Measurements from ENCODE around the gene HOXD8.

The HOXD8 gene

DNA sequence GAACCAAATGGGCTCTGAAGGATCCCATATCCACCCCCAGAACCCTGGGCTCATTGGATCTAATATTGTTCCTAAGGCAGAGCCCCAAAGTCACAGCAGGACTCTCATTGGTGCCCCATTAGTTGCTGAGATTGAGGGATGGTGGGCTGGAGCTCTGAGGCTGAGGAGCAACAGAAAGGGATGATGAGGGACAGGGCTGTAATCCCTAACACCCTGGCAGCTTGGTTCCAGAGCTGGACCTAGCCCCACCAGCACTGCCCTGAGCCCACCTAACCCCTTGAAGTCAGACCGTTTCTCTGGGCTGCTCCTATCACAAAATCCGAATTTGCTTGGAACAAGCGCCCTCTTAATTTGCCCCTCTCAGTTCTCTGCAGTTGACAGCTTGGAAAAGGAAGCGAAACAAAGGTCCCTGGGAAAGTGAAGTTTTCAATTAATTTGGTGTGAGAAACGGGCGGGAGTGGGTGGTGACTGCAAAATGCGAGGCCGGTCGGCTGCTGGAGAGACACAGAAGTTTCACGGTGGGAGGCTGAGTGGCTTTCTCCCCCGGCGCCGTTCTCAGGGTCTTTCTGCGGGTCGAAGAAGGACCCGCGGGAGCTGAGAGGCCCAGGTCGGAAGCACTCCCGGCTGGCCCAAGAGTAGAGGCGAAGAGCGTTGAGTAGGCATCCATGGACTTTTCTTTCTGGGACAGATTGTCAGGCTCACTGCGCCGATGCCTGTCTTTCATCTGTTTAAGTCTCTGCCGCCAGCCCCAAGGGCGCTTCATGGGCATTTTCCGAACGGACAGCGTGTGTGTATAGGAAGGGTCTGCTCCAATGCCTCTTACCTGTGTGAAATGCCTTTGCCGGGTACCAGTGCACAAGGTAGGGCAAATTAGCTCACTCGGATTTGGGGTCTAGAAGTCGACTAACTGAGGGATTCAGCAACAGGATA, 37.9 kb upstream of the HOXD8 start:
- no peak for DNase-seq

DNA sequence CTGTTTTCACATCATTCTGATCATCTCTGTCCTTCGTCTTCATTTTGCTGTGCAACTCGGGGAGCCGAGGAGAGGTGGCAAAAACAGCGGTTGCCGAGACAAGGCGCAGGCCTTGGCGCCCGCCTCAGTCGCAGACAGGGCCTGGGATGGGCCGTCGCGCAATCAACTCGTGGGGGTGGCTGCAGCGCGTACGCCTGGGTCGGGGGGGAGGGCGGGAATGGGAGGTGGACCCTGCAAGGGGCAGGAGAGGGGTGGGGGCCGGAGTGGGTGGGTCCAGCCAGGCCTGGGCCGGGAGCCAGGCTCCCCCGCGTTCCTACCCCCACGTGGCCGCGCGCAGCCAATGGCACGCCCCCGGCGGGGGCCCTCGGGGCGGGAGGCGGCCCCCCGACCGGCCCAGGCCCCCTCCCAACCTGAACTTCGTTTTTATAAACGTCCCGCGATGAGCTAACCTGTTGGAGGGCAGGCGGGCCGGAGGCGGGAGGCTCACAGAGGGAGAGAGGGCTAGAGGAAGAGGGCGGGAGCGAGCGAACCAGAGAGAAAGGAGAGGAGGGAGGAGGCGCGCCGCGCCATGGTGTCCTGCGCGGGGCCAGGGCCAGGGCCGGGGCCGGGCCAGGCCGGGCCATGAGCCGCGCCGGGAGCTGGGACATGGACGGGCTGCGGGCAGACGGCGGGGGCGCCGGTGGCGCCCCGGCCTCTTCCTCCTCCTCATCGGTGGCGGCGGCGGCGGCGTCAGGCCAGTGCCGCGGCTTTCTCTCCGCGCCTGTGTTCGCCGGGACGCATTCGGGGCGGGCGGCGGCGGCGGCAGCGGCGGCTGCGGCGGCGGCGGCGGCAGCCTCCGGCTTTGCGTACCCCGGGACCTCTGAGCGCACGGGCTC, 37.0 kb upstream of the HOXD8 start, which contains the start of gene HOXD13:
Gene HOXD13, plus strand, starts transcription at position 452 of the 875 bp plus-strand sequence. Its CDS starts 170 bp downstream, at position 622.
- no peak for DNase-seq

DNA sequence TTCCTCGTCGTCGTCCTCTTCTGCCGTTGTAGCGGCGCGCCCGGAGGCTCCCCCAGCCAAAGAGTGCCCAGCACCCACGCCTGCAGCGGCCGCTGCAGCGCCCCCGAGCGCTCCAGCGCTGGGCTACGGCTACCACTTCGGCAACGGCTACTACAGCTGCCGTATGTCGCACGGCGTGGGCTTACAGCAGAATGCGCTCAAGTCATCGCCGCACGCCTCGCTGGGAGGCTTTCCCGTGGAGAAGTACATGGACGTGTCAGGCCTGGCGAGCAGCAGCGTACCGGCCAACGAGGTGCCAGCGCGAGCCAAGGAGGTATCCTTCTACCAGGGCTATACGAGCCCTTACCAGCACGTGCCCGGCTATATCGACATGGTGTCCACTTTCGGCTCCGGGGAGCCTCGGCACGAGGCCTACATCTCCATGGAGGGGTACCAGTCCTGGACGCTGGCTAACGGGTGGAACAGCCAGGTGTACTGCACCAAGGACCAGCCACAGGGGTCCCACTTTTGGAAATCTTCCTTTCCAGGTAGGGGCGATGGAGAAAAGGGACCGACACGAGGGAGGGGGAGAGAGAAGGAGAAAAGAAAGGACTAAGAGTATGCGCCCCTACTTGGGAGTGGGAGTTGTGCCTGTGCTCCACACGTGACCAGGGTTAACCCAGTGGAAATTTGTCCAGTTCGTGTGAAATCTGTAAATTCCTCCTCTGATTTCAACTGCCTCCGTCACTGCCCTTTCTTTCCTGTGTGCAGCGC, 36.2 kb upstream of the HOXD8 start:
- no peak for DNase-seq

DNA sequence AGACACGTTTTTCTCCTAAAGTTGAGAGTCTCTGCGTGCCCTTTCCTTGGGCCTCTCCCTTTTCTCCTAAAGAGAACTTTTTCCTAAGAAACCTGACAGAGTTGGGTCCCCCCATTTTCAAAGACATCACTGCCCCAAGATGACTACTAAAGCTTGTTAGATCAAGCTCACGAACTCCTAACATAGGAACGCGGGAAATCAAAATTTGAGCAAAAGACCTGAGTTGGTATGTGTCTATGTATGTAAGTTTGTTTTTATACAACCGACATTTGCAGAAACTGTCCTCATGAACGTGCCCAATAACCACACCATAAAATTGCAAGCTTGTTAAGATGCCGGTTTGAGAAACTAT, 35.6 kb upstream of the HOXD8 start:
- no peak for DNase-seq

DNA sequence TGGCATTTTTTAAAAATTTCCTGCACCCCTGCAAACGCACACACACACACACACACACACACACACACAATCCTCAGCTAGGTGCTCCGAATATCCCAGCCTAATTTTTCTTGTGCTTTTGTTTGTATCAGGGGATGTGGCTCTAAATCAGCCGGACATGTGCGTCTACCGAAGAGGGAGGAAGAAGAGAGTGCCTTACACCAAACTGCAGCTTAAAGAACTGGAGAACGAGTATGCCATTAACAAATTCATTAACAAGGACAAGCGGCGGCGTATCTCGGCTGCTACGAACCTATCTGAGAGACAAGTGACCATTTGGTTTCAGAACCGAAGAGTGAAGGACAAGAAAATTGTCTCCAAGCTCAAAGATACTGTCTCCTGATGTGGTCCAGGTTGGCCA, 35.2 kb upstream of the HOXD8 start:
- no peak for DNase-seq

DNA sequence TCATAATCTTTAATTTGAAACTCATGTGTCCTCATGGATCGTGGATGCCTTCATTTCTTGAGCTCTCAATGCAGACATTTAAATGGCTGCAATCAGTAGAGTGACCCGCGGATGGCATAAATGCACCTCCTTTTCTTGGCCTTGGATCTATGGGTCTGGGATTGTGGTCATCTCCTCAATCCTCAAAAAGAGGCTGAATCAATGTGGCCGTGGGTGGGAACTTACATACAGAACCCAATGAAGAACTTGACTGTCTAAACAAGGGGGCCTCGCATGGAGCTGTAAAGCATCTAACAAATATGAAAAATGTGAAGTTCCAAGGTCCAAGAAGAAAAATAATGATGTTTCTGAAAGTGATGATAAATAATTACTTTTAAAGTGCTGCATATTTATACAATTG, 34.1 kb upstream of the HOXD8 start:
- DNase-seq, result no peak

DNA sequence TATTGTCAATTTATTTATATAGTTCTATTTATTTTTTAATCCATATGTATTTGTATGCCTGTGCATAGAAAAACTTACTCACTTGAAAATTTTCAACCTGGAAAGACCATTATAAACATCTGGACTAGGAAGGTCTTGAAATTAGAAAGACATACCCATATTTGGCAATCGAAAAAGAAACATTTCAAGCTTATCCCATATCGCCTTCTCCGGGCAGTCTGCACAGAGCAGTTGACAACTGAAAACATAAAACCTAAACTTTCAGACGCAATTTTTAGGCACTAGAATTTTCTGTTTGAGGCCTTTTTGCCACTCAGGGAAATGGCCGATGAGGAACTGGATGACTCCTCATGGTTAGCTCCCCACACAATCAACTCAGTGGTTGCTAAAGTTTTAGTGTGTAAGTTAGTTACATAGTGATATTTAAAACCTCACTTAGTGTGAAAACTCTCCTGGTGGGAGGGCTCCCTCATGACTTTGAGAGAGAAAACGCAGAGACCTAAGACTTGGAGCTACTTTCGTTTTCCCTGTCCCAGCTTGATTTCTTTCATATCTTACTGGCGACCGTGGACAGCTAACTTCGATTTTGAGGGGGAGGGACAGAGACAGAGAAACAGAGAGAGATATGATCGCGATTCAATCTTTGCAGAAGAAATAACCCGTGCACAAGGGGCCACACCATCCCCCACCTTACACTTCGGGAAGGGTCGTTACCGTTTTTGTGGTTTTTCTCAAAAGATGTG, 33.1 kb upstream of the HOXD8 start:
- peak; percentile 45 to 53 for DNase-seq

DNA sequence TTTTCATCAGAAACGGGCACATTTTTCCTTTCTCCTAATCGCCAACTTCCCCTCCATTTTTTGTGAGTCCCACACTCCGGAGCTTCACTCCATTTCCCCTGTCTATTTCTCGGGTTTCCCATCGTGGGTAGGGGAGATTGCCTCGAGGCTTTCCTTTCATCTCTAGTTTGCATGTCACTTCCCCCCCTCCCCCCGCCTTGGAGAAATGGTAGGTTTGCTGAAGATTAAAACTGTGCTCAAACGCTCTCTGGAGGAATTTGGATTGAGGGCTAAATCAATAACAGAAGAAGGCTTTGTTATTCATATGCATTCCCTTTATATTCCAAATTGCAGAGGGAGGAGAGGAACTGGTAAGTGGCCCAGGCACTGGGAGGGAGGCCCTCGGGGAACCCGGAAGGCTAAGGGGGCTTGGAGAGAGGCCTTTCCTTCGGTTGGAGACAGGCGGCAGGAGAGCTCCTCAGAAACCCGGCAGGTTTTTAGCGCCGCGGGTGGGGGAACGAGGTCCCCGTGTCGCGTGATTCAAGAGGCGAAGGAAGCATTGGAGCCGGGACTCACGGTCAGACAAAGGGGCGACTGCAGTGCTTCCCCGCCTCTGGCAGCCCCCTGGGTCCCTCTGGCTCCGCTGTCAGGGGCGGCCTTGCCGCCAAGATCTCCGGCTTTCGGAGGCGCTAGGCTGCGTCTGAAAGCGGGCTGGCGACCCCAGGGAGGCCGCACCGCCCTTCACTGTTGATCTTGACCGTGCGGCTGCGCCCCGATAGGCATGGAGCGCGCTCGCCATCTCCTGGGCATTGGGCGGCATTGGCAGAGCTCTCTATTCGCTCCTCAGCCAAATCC, 32.3 kb upstream of the HOXD8 start:
- peak; percentile 53 to 67 for DNase-seq

DNA sequence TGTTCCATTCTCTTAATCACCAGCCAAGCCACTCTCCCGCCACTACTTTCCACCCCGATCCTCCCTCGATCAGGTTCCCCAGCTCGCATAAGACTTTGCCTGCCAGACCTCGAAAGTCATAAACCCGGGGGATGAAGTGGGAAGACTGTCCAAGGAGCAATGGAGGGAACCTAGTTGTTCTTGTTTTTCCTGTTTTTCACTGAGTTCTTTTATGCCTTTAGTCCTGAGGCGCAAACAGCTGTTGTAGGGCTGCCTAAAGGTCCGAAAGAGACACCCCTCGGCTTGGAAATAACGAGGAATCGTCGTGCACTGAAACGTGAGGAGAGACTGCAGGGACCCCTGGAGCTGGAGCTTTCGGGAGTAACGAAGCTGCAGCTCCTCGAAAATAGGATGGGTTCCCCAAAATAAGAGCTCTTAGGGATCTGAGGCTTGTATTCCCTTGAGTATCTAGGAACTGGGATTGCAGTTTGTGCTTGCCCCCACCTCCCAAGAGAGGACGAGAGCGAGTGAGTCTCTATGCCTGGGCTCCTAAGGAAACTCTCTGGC, 31.6 kb upstream of the HOXD8 start:
- DNase-seq, result no peak

DNA sequence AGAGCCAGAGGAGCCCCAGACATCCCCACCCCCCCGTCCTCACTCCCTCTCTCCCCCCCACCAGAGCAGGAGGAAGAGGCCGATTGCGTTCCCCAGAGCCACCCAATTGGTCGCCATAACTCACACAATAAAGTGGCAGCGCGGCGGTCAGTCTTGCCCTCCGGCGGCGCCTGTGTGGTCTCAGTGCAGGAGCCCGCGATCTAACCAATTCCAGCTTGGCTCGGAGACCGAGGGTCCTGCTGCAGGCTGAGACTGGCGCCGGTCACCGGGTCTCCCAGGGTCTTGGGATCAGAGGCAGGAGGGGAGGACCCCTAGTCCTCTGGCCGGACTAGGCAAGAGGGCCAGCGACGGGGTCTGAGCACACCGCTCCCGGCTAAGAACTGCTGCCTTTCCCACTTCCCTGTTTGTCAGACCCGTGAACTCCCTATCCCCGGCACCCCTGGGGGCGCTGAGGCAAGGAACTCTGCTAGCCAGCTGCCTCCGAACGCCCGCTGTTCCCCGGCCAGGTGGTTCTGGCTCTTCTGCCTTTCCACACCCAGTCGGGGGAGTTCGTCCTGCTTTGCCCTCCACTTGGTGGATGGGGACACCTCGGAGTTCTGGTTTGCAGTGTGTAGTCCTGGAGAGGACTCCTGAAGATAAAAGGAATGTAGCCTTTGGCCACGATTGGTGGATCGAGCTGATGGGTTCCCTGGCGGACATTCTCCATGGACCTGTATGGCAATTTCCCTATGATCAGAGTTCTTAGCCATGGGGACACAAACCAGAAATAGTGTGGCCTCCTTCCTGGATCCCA, 30.9 kb upstream of the HOXD8 start:
- no peak for DNase-seq

DNA sequence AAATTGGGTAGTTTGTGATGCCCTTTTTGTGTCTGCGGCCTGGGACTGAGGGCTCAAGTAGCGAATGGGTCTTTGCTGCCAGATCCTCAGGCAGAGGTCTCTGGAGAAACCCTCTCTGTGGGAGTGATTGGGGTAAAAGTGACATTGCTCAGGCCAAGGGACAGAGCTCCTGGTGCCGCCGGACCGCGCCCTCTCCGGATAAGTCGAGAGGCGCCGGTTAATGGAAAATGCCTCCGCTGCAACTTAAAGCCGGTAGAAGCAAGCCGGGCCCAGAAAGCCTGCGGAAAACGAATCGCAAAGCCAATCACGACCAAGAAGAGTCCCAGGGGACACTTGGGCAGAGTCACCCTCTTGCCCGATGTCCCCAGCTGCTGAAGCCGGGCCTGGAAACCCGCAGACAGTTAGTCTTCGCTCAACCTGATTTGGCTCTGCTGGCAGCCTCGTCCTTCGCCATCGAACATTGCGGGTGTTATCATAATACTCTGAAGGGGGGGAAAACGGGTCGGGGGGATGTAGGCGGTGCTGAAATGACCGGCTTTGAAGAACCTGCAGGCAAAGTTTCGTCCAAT, 30.3 kb upstream of the HOXD8 start:
- DNase-seq, result no peak

DNA sequence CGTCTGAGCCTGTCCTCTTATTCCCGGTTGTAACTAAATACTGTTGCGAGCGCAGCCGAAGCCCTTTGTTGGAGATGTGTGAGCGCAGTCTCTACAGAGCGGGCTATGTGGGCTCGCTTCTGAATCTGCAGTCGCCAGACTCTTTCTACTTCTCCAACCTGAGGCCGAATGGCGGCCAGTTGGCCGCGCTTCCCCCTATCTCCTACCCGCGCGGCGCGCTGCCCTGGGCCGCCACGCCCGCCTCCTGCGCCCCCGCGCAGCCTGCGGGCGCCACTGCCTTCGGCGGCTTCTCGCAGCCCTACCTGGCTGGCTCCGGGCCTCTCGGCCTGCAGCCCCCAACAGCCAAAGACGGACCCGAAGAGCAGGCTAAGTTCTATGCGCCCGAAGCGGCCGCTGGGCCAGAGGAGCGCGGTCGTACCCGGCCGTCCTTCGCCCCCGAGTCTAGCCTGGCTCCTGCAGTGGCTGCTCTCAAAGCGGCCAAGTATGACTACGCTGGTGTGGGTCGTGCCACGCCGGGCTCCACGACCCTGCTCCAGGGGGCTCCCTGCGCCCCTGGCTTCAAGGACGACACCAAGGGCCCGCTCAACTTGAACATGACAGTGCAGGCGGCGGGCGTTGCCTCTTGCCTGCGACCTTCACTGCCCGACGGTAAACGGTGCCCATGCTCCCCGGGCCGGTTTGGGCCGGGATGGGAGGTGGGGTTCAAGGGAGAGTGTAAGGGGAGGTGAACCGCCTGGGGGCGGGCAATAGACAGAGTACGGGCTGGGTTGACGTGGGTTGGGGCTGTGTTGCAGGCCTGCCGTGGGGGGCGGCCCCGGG, 29.6 kb upstream of the HOXD8 start, which contains the start of gene HOXD12:
Gene HOXD12, plus strand, starts transcription at position 68 of the 819 bp plus-strand sequence. Its CDS starts 7 bp downstream, at position 75.
- no peak for DNase-seq

DNA sequence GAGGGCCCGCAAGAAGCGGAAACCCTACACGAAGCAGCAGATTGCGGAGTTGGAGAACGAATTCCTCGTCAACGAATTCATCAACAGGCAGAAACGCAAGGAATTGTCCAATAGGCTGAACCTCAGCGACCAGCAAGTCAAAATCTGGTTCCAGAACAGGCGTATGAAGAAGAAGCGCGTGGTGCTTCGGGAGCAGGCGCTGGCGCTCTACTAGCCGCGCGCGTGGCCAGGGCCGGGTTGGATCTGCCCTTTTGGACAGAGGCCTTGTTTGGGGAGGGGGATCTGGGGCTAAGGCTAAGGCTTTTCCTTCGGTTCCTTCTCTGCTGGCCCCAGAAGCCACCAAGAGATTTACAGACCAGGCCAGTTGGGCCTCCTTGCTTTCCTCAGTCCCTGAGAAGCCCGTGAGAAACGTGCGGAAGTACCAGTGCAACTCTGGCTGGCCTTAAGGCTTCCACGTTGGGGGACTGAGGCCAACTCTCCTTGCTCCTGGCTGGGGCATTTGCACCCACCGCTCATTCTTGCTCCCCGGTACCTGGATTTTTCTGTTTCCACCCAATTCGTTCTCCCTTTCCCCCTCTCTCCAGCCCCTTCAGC, 28.9 kb upstream of the HOXD8 start:
- no peak for DNase-seq

DNA sequence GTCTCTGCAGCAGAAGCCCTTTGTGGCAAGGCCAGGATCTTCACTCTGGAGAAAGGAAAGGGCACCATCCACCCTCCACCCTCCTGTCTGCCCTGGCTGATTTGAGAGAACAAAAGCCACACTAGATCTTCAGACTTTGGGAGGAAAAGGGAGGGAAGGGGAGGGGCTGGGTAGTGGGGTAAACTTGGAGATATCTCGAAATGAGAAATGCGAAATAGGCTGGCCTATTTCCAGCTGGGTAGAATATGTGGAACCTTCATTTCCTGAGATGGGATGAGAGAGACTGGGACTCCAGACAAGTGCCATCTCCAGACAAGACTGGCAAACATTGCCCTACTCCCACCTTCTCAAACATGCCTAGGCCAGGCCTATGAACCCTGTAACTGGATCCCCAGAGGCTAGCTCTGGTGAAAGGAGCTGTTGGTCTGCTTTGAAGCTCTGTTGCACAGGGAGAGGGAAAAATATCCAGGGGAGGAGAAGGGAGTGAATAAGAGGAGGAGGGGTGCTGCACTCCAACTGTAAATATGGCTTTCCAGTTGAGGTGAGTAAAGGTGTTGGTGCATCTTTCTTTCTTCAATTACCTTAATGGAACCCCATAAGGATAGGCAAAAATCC, 28.2 kb upstream of the HOXD8 start:
- DNase-seq, result no peak

DNA sequence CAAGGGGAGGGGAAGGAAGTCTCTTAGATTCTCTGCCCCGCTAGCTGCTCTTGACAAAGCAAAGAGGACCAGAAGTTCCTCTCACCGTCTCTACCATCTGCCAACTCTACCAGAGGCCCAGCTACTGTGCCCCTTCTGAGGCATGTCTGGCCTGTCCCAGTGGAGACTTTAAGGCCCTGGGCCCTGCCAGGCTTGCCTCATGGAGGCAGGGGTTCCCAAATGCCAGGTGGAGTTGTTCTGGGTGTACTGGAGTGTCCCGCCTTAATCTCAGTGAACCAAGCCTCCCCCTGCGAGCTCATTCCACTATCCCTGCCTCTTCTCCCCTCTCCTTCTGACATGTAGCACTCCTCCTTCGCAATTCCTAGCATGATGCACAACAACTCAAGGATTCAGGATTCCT, 27.7 kb upstream of the HOXD8 start:
- no peak for DNase-seq

DNA sequence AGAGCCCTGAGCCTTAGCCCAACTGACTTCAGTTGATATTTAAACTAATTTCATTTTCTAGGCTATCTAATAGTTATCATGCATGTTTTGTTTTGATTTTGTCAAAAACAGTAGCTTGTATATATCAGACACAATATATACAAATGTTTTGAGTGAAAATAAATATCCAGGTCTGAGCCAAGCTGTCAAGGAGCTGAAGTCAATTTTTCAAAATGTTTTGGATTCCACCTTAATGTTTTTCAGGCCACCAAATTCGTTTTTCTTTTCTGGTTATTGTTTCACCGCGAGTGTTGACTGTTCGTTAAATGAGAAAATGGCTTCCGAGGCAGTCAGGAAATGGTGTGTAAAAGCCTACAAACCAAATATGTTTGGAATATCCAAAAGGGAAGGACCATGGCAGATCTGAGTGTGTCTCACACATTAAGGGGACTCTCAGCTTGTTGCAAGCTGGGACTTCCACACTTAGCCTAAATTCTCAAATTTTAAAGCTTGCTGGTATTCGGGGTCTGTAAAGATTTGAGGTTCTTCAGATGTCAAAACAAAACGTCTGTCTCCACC, 27.1 kb upstream of the HOXD8 start:
- no peak for DNase-seq

DNA sequence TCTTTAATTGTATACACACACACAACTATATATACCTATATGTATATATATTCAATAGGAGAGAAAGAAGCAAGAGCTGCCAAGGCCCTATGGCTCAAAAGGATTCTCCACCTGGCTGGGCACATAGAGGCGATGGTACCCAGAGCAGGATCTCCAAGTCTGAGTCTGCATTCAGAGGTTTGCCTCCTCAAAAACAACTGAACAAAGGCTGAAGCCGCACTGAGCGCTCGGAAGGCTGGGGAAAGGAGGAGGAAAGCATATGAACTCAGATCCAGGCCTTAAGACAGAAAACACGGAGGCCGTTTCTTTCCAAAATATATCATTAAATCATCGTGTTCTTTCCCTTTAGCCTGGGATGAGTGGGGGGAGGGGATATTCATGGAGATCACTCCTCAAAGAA, 26.3 kb upstream of the HOXD8 start:
- DNase-seq, result no peak

All from AML-193 (cell line).